OCI-LY7 (cell line): ENCODE data around the gene UAP1L1.

Experiments used
- EZH2phosphoT487 ChIP-seq: fragments of 200-600 bp; sonication (generic); IDR thresholded peaks from 2 replicates; pipeline ENCODE4 v1.6.1; 2018; ENCODE audit warnings: low read depth, borderline replicate concordance, mild to moderate bottlenecking, mixed run types, antibody characterized with exemption, low read length, moderate library complexity, mixed read lengths
- TF ChIP-seq, protein P1 (sequence below): fragments of 200-600 bp; sonication (generic); conservative IDR thresholded peaks from 2 replicates; pipeline ENCODE4 v1.5.1; 2014; ENCODE audit warnings: mild to moderate bottlenecking, antibody characterized with exemption, low read length, moderate library complexity, mixed read lengths

DNA sequence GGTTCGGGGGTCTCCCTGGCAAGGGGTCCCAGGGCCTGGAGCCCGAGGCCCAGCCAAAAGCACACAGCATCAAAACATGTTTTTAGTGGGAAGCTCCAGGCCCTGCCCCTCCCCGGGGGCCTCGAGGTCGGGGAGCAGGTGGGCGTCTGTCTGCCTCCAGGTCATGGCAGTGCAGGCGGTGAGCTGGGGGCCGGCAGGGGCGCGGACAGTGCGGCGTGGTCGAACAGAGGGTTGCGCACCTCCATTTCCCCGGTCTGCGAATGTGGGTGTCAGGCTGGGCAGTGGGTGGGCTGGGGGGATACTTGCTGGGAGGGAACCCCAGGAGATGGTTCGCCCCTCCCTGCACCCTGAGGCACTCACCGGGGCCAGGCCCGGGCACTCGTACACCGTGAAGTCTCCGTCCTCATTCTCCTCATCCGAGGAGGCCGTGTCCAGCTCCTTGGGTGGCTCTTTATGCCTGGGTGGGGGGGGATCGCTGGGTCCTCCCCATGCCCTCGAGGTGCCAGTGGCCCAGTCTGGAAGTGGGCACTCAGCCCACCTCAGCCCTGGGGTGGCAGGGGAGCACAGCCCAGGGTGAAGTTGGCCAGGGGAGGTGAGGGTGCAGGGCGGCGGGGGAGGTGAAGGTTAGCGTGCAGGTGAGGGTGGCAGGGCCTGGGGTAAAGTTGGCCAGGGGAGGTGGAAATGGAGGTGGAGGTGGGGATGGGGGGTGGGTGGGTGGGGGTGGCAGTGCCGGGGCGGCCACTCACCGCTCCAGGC lies 37.5 kb upstream of the UAP1L1 start:
- TF ChIP-seq, protein P1, sequence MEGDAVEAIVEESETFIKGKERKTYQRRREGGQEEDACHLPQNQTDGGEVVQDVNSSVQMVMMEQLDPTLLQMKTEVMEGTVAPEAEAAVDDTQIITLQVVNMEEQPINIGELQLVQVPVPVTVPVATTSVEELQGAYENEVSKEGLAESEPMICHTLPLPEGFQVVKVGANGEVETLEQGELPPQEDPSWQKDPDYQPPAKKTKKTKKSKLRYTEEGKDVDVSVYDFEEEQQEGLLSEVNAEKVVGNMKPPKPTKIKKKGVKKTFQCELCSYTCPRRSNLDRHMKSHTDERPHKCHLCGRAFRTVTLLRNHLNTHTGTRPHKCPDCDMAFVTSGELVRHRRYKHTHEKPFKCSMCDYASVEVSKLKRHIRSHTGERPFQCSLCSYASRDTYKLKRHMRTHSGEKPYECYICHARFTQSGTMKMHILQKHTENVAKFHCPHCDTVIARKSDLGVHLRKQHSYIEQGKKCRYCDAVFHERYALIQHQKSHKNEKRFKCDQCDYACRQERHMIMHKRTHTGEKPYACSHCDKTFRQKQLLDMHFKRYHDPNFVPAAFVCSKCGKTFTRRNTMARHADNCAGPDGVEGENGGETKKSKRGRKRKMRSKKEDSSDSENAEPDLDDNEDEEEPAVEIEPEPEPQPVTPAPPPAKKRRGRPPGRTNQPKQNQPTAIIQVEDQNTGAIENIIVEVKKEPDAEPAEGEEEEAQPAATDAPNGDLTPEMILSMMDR, result no peak
- no peak for TF ChIP-seq EZH2phosphoT487
